Stomach (tissue), 9 donors: ENCODE results near the gene SPO11. TPM values are rescaled to one million over a fixed set of nuclear protein-coding genes. Genes with fewer than 3 reads are reported as not detected.

Experiments used
- DNase-seq, 2 donors: peaks; one replicate each; pipeline versions ENCODE4 v3.0.0 to v3.0.0-alpha.2; 2013 to 2019
- H3K27ac ChIP-seq, 5 donors: fragments of 200-600 bp in 4 of 5; sonication (generic) in 4 of 5; one replicate each; pipeline ENCODE4 v1.5.1; 2013 to 2019; ENCODE audit warnings: mild to moderate bottlenecking in 1 of 5, moderate library complexity in 1 of 5
- H3K27me3 ChIP-seq, 3 donors: fragments of 200-600 bp; sonication (generic); one replicate each; pipeline ENCODE4 v1.5.1; 2017 to 2019; ENCODE audit warnings: mixed run types in 1 of 3
- H3K36me3 ChIP-seq, 4 donors: fragments of 200-600 bp; sonication (generic); 1 replicate in 3 of 4; 2 replicates in 1 of 4; pipeline ENCODE4 v1.5.1; 2016 to 2019
- H3K4me1 ChIP-seq, 4 donors: fragments of 200-600 bp; sonication (generic); one replicate each; pipeline ENCODE4 v1.5.1; 2016 to 2019
- H3K4me3 ChIP-seq, 4 donors: fragments of 200-600 bp; sonication (generic) in 3 of 4; one replicate each; pipeline ENCODE4 v1.5.1; 2016 to 2019; ENCODE audit warnings: mild to moderate bottlenecking in 1 of 4
- H3K9me3 ChIP-seq, 4 donors: fragments of 200-600 bp; sonication (generic); one replicate each; pipeline ENCODE4 v1.5.1; 2016 to 2019
- CTCF ChIP-seq, 7 experiments: fragments of 450-650 bp in 4 of 7; fragments of 200-600 bp in 3 of 7; sonication (generic) in 3 of 7; IDR thresholded peaks; one replicate each; pipeline ENCODE4 v1.5.1; 2016 to 2019; ENCODE audit warnings: antibody characterized with exemption in 7 of 7, control low read depth in 2 of 7, mild to moderate bottlenecking in 1 of 7
- EP300 ChIP-seq: sonication (generic); formaldehyde crosslinking; IDR thresholded peaks from one replicate; pipeline ENCODE4 v1.6.1; 2017; ENCODE audit warnings: antibody characterized with exemption
- POLR2A ChIP-seq, 4 donors: fragments of 450-650 bp; IDR thresholded peaks; one replicate each; pipeline ENCODE4 v1.6.1; 2016; ENCODE audit warnings: antibody characterized with exemption in 4 of 4, control low read depth in 2 of 4, mild to moderate bottlenecking in 1 of 4, moderate library complexity in 1 of 4
- POLR2AphosphoS5 ChIP-seq, 3 donors: sonication (generic); formaldehyde crosslinking; IDR thresholded peaks; one replicate each; pipeline ENCODE4 v1.6.1; 2016; ENCODE audit warnings: antibody characterized with exemption in 3 of 3
- WGBS, 5 donors: extraction: QIAGEN DNeasy Blood & Tissue Kit in 3 of 5; methylation state at CpG; one replicate each; pipeline versions ENCODE4 v1.1.5 to v1.1.7; 2013 to 2018; 5-methylcytosine and 5-hydroxymethylcytosine counted together
- intact Hi-C: fragments of 100-400 bp; cut with DNase I; formaldehyde crosslinking; loops from one replicate; pipeline ENCODE4 v1.15.1; 2023; ENCODE audit warnings: low total_unique reads
- polyA plus RNA-seq, 3 donors: library from polyadenylated mRNA; stranded (reverse); fragments of 200-250 nt; gene quantifications; one replicate each; pipeline ENCODE4 v1.2.3, GENCODE V29; 2013
- small RNA-seq, 4 donors: library from RNA; depleted of rRNA; stranded (forward); fragments of <200 nt; gene quantifications; one replicate each; pipeline ENCODE3, GENCODE V24; 2016
- total RNA-seq, 5 donors: library from RNA; depleted of rRNA; stranded (reverse); fragments of >200 nt; gene quantifications; one replicate each; pipeline versions ENCODE4 v1.1.0 to v1.2.3, GENCODE V29; 2014 to 2016
- donor health status: healthy with polysubstance abuse.
- donor health status: Bipolar disorder and iron deficiency.
- donor health status: healthy.

Gene SPO11
- total and polyA plus RNA-seq, 8 donors = not detected

- WGBS, 5 donors = 1 to 7% (median 3%) methylated on average over 20 to 94 of the region's 98 CpGs
- intact Hi-C loops = no loop called here
- Histone ChIP-seq H3K27ac (peak overlapping the region; percentile 84 to 92 (median 88)), H3K4me1 (peaks cover 55 to 73% (median 69%) of the 10 kb centered on the region in 4 donors), H3K4me3 (peak overlapping the region; percentile 70 to 94 (median 83)), H3K9me3 (no peaks in the 10 kb centered on the region), H3K27me3 (no peaks in the 10 kb centered on the region), H3K36me3 (peaks cover 9 to 39% (median 18%) of the 10 kb centered on the region in 4 donors)
- TF ChIP-seq POLR2AphosphoS5 (IDR thresholded peaks at IDR 0.05) (no peak), CTCF (IDR thresholded peaks at IDR 0.05) (no peak), EP300 (no peak), POLR2A (IDR thresholded peaks at IDR 0.05) (no peak)
- peak; percentile 31 to 66 for DNase-seq
Observed at GRCh38 chr20:57391439-57392301, 62.1 kb downstream of the SPO11 start.

GRCh38 chr20:57392512-57393271 is 63.1 kb downstream of the SPO11 start:
- DNase-seq = peak; percentile 60 to 77
- peaks cover 9 to 49% (median 29%) of the 10 kb centered on the region in 4 donors for H3K36me3 ChIP-seq
- H3K27ac ChIP-seq = peak overlapping the region; percentile 59 to 92 (median 84)
- intact Hi-C loops = no loop called here
- H3K4me1 ChIP-seq = peaks cover 61 to 83% (median 78%) of the 10 kb centered on the region in 4 donors
- no peak for TF ChIP-seq EP300
- no peak for TF ChIP-seq POLR2A (IDR thresholded peaks at IDR 0.05)
- peak in 2 of 3 donors; percentile 14 to 44 for TF ChIP-seq POLR2AphosphoS5 (IDR thresholded peaks at IDR 0.05)
- peak overlapping the region; percentile 70 to 94 (median 83) for H3K4me3 ChIP-seq
- H3K27me3 ChIP-seq = no peaks in the 10 kb centered on the region
- no peaks in the 10 kb centered on the region for H3K9me3 ChIP-seq
- 36 to 46% (median 45%) methylated on average over 8 to 33 of the region's 33 CpGs for WGBS, 5 donors

Small RNA genes lying within 50 kb of the gene (small RNA-seq; reads per million reads assigned to genes)
- gene MIR4325 = 0 reads per million in 4 donors
- gene RF00019 = 0 reads per million in 4 donors
- 0 reads per million in 4 donors for gene RPL39P39

Other genes with a start within 250 kb of the SPO11 start
- 10 to 100 TPM in 1 of 5 donors, 1 to 10 TPM in 2, under 1 TPM in 2; under 0.01 to 11.0 (median 1.8) TPM for gene BMP7, start 63.2 kb upstream of the SPO11 start, total RNA-seq
- 10 to 100 TPM in 1 of 3 donors, 1 to 10 TPM in 1, under 1 TPM in 1; 0.44 to 10.9 (median 3.1) TPM for gene BMP7, start 63.2 kb upstream of the SPO11 start, polyA plus RNA-seq
- 10 to 100 TPM in 4 of 5 donors, 1 to 10 TPM in 1; 6.4 to 65.6 (median 16.7) TPM for gene RAE1, start 21.5 kb downstream of the SPO11 start, total RNA-seq
- gene RAE1, start 21.5 kb downstream of the SPO11 start, polyA plus RNA-seq = 10 to 100 TPM; 11.3 to 14.2 (median 12.1) TPM
- gene RBM38, start 61.6 kb downstream of the SPO11 start, total RNA-seq = 10 to 100 TPM in 4 of 5 donors, 1 to 10 TPM in 1; 5.3 to 37.8 (median 13.6) TPM
- 10 to 100 TPM; 15.8 to 25.2 (median 17.0) TPM for gene RBM38, start 61.6 kb downstream of the SPO11 start, polyA plus RNA-seq
- not detected for gene CTCFL, start 195.3 kb downstream of the SPO11 start, total RNA-seq
- gene CTCFL, start 195.3 kb downstream of the SPO11 start, polyA plus RNA-seq = not detected
- gene PCK1, start 231.3 kb downstream of the SPO11 start, total RNA-seq = 100 to 1,000 TPM in 1 of 5 donors, 10 to 100 TPM in 2, under 1 TPM in 2; 0.43 to 311 (median 10.5) TPM
- under 1 TPM; 0.12 to 0.76 (median 0.43) TPM for gene PCK1, start 231.3 kb downstream of the SPO11 start, polyA plus RNA-seq